ENCODE results near the gene RFNG. TPM values are rescaled to one million over a fixed set of nuclear protein-coding genes. Genes with fewer than 3 reads are reported as not detected.

RFNG gene
- total and polyA plus RNA-seq, 2 of the 13 experiments (the other 11 are each of a cell fraction or from before 2014, with no cell fraction given), result 61.4 to 64.0 TPM

GRCh38 chr17:82015311-82015971 is 36.2 kb downstream of the RFNG start (continued):
- TF ChIP-seq ZBTB34 (CRISPR knock-in tag; IDR thresholded peaks at IDR 0.05), result no peak
- TF ChIP-seq ZNF562 (CRISPR knock-in tag; IDR thresholded peaks at IDR 0.05; ENCODE audit: borderline replicate concordance), result no peak
- peak; percentile 86 for TF ChIP-seq SP5 (CRISPR knock-in tag; IDR thresholded peaks at IDR 0.05; ENCODE audit: borderline replicate concordance, low read depth)

GRCh38 chr17:82014971-82015310 is 36.7 kb downstream of the RFNG start:
- Histone ChIP-seq H3K27me3 (ENCODE audit: control insufficient read depth in 1 of 2, insufficient read depth in 2 of 2, low read length in 2 of 2) (no peaks in the 10 kb centered on the region), H3K4me2 (ENCODE audit: low read depth, low read length) (no peak overlapping the region), H3K27ac (ENCODE audit: extremely low read length, insufficient read depth, low read length) (peak overlapping the region; percentile 68), H3K9ac (ENCODE audit: insufficient read depth, low read depth, low read length) (peak overlapping the region; percentile 53), H4K20me1 (ENCODE audit: insufficient read depth, low read length) (no peaks in the 10 kb centered on the region), H3K9me3 (ENCODE audit: low read length) (no peaks in the 10 kb centered on the region), H3K4me3 (replicated peaks in 1 of 3; ENCODE audit: insufficient read depth in 1 of 3, low read depth in 2 of 3, low read length in 3 of 3) (no peak overlapping the region), H3K36me3 (replicated peaks in 1 of 2; ENCODE audit: control insufficient read depth in 1 of 2, insufficient read depth in 2 of 2, low read length in 2 of 2) (peaks cover 31% of the 10 kb centered on the region in 2 experiments), H3K79me2 (ENCODE audit: insufficient read depth, low read length) (peaks cover 1% of the 10 kb centered on the region), H2AFZ (ENCODE audit: low read length) (no peak overlapping the region), H3K4me1 (ENCODE audit: insufficient read depth, low read length) (peaks cover 98% of the 10 kb centered on the region)
- in situ Hi-C loops (cut with HindIII; ENCODE audit: extremely low pct_ligation_motif_present, low pct_unique_long_range_greater_than_20kb), result no loop called here
- WGBS (ENCODE audit: low lambda C conversion rate), result 98% methylated on average over 9 of the region's 13 CpGs
- CTCF ChIA-PET (ENCODE audit: low intra/inter-chr PET ratio, low total read pairs), result no interaction called here
- no TSS peak for BruUV-seq (replicated peaks)
- intact Hi-C loops (cut with micrococcal nuclease; ENCODE audit: unreplicated experiment), result no loop called here
- POLR2A ChIA-PET, result interaction anchor here (0.7 to 14.1 kb wide), 7 partner anchors 8 to 61 kb away, joined by 3 to 470 read pairs (median 8); partner anchors contain the start of genes CENPX, LRRC45 and NOTUM
- DNase-seq (ENCODE audit: low spot score), result no peak
- no peak for FAIRE-seq
- no peak for ATAC-seq
- TF ChIP-seq AGO2 (optimal IDR thresholded peaks at IDR 0.05; ENCODE audit: low read depth, low read length) (peak; percentile 19), ZNF547 (CRISPR knock-in tag; IDR thresholded peaks at IDR 0.05) (no peak), ZNF34 (CRISPR knock-in tag; IDR thresholded peaks at IDR 0.05; ENCODE audit: borderline replicate concordance) (0 out of 2 replicates have a peak, but pooled peaks have one; percentile 49), SP4 (CRISPR knock-in tag; IDR thresholded peaks at IDR 0.05) (no peak), DPF2 (CRISPR knock-in tag; IDR thresholded peaks at IDR 0.05; ENCODE audit: borderline replicate concordance, low read depth) (0 out of 2 replicates have a peak, but pooled peaks have one; percentile 24), PHB2 (IDR thresholded peaks at IDR 0.05; ENCODE audit: partially characterized antibody) (no peak), FOXO4 (CRISPR knock-in tag; conservative IDR thresholded peaks at IDR 0.05) (no peak), ZHX2 (IDR thresholded peaks at IDR 0.05; ENCODE audit: low read depth) (no peak), ZHX2 (CRISPR knock-in tag; IDR thresholded peaks at IDR 0.05; ENCODE audit: borderline replicate concordance) (no peak), POLR2G (IDR thresholded peaks at IDR 0.05; ENCODE audit: low read depth, low read length) (peak; percentile 14; the same call in 1 of the 2 replicates)
